ENCODE data around the gene PPP4R1. TPM values are rescaled to one million over a fixed set of nuclear protein-coding genes. Genes with fewer than 3 reads are reported as not detected.

PPP4R1 gene
- total and polyA plus RNA-seq, 8 donors, result 25.9 to 372 (median 40.7) TPM

GRCh38 chr18:9594823-9595596 lies 19.3 kb downstream of the PPP4R1 start:
- Histone ChIP-seq H3K4me1 (peaks cover 5 to 40% (median 20%) of the 10 kb centered on the region in 4 donors), H3K27me3 (no peaks in the 10 kb centered on the region), H3K9me3 (peaks cover 0 to 7% (median 3%) of the 10 kb centered on the region in 4 donors), H3K36me3 (peaks cover 4 to 29% (median 17%) of the 10 kb centered on the region in 4 donors), H3K4me3 (no peak overlapping the region), H3K27ac (peak overlapping the region in 3 of 5 donors; percentile 23 to 48 (median 35))
- intact Hi-C loops (cut with DNase I; ENCODE audit: low total_unique reads), result no loop called here
- peak in 1 of 2 donors; percentile 36 for DNase-seq
- TF ChIP-seq, protein P1, sequence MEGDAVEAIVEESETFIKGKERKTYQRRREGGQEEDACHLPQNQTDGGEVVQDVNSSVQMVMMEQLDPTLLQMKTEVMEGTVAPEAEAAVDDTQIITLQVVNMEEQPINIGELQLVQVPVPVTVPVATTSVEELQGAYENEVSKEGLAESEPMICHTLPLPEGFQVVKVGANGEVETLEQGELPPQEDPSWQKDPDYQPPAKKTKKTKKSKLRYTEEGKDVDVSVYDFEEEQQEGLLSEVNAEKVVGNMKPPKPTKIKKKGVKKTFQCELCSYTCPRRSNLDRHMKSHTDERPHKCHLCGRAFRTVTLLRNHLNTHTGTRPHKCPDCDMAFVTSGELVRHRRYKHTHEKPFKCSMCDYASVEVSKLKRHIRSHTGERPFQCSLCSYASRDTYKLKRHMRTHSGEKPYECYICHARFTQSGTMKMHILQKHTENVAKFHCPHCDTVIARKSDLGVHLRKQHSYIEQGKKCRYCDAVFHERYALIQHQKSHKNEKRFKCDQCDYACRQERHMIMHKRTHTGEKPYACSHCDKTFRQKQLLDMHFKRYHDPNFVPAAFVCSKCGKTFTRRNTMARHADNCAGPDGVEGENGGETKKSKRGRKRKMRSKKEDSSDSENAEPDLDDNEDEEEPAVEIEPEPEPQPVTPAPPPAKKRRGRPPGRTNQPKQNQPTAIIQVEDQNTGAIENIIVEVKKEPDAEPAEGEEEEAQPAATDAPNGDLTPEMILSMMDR (IDR thresholded peaks at IDR 0.05), result no peak
- TF ChIP-seq EP300 (IDR thresholded peaks at IDR 0.05), result no peak
- TF ChIP-seq POLR2A (IDR thresholded peaks at IDR 0.05), result no peak
- no peak for TF ChIP-seq POLR2AphosphoS5 (IDR thresholded peaks at IDR 0.05)
- WGBS, 5 donors, result 19 to 32% (median 28%) methylated on average over 1 of the region's 1 CpG

DNA sequence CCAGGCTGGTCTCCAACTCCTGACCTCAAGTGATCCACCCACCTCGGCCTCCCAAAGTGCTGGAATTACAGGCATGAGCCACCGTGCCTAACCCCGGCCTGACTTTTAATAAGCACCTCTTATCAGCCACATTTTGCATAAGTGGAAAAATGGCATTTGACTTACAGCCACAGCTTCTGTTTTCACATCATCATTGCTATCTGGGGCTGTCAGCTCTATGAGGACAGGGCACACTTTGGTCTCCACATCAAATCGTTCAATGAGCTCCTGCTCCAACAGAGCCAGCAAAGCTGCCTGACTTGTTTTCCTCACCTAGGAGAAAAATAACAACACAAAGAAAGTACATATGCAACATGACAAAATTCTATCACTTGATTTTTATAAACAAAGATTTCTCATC lies 26.4 kb downstream of the PPP4R1 start:
- intact Hi-C loops (cut with DNase I; ENCODE audit: low total_unique reads), result no loop called here
- no peak overlapping the region for H3K27ac ChIP-seq
- TF ChIP-seq EP300 (IDR thresholded peaks at IDR 0.05), result no peak
- no peak for TF ChIP-seq POLR2A (IDR thresholded peaks at IDR 0.05)
- TF ChIP-seq, protein P1 (IDR thresholded peaks at IDR 0.05), result no peak
- TF ChIP-seq POLR2AphosphoS5 (IDR thresholded peaks at IDR 0.05), result no peak
- WGBS, 5 donors, result 80 to 93% (median 86%) methylated on average over 4 of the region's 4 CpGs
- H3K27me3 ChIP-seq, result no peaks in the 10 kb centered on the region
- H3K4me3 ChIP-seq, result no peak overlapping the region
- H3K36me3 ChIP-seq, result peaks cover 16 to 79% (median 60%) of the 10 kb centered on the region in 4 donors
- no peak for DNase-seq
- no peaks in the 10 kb centered on the region for H3K9me3 ChIP-seq
- peaks cover 0 to 15% (median 2%) of the 10 kb centered on the region in 4 donors for H3K4me1 ChIP-seq

DNA sequence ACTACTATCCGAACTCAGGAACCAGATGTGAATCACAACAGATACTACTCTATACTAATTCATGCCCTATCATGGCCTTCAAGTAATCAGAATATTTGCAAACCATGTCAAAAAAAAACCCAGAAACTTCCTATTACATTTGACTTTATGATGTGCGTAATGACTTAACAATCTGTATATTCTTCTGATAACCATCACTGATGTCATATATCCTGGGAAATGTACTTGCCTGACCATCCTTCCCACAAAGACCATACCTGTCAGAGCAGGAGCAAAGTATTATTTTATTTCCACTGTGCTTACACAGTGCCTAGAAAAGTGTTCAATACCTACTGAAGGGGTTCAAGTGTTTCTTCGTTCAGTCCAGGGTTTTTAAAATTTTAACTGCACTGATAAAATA lies 27.5 kb downstream of the PPP4R1 start:
- TF ChIP-seq EP300 (IDR thresholded peaks at IDR 0.05), result no peak
- TF ChIP-seq, protein P1 (IDR thresholded peaks at IDR 0.05), result no peak
- TF ChIP-seq POLR2AphosphoS5 (IDR thresholded peaks at IDR 0.05), result no peak
- TF ChIP-seq POLR2A (IDR thresholded peaks at IDR 0.05), result no peak
- Histone ChIP-seq H3K9me3 (no peaks in the 10 kb centered on the region), H3K27me3 (no peaks in the 10 kb centered on the region), H3K27ac (no peak overlapping the region), H3K36me3 (peaks cover 16 to 84% (median 69%) of the 10 kb centered on the region in 4 donors), H3K4me3 (no peak overlapping the region), H3K4me1 (peaks cover 0 to 15% (median 0%) of the 10 kb centered on the region in 4 donors)
- 96 to 98% (median 98%) methylated on average over 3 of the region's 3 CpGs for WGBS, 5 donors
- intact Hi-C loops (cut with DNase I; ENCODE audit: low total_unique reads), result no loop called here
- DNase-seq, result no peak

DNA sequence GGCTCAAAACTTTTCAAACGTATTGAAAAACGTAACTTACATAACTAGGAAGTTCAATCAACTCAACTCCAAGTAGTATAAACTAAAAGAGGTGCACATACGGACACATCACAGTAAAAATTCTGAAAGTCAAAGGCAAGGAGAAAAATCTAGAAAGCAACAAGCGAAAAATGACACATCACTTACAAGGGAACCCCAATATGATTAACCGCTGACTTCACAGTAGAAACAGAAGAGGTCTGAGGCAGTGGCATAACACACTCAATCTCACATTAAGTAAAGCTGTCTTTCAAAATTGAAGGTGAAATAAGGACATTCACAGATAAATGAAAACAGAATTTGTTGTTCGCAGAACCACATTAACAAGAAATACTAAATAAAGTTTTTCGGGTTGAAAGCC lies 32.7 kb downstream of the PPP4R1 start:
- Histone ChIP-seq H3K4me3 (no peak overlapping the region), H3K4me1 (peaks cover 0 to 10% (median 0%) of the 10 kb centered on the region in 4 donors), H3K9me3 (no peaks in the 10 kb centered on the region), H3K36me3 (peaks cover 9 to 77% (median 71%) of the 10 kb centered on the region in 4 donors), H3K27ac (no peak overlapping the region), H3K27me3 (no peaks in the 10 kb centered on the region)
- no peak for TF ChIP-seq EP300 (IDR thresholded peaks at IDR 0.05)
- TF ChIP-seq POLR2AphosphoS5 (IDR thresholded peaks at IDR 0.05), result no peak
- TF ChIP-seq, protein P1 (IDR thresholded peaks at IDR 0.05), result no peak
- TF ChIP-seq POLR2A (IDR thresholded peaks at IDR 0.05), result no peak
- 95 to 98% (median 97%) methylated on average over 7 of the region's 7 CpGs for WGBS, 5 donors
- no peak for DNase-seq
- intact Hi-C loops (cut with DNase I; ENCODE audit: low total_unique reads), result no loop called here
